Activated CD4-positive, alpha-beta T cell treated with anti-CD3 and anti-CD28 coated beads for 48 hours (primary cell): Measurements from ENCODE around the gene RERE.

Experiments
- DNase-seq: peaks from one replicate; pipeline ENCODE4 v3.0.0-alpha.2; 2020

RERE gene

DNA sequence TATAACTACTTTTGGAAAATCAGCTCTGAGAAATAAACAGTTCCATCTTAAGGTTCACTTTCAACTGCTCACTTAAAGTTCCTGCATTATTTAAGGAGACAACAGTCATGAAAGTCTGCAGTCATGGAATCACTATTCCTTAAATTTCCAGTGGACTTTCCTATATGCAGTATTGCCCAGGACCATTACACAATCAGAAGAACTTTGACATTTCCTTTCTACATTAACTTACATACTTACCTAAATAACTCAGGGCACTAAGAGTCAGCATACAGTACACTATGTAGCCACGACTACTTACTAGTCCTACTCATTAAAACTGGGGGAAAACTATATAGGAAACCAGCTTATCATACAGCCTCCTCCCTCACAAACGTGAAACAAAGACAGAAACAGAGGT lies 279.4 kb downstream of the RERE start:
- no peak for DNase-seq

DNA sequence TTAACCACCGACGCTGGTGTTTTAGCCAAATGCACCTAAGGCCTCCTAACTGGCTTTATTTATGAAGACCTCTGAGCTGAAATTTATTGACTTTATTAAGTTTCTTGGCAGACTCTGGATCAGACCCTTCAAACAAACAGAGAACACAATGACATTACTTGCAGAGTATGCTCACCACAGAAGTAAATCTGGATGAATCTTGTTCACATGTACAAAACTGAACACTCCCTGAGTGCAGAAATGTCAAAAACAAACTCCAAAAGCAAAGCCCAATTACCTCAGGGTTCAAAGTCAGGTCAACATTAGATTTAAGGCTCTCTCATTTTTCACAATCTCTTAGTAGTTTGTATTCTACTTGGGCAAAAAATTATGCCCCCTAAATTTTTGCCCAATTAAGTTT lies 280.9 kb downstream of the RERE start:
- no peak for DNase-seq

DNA sequence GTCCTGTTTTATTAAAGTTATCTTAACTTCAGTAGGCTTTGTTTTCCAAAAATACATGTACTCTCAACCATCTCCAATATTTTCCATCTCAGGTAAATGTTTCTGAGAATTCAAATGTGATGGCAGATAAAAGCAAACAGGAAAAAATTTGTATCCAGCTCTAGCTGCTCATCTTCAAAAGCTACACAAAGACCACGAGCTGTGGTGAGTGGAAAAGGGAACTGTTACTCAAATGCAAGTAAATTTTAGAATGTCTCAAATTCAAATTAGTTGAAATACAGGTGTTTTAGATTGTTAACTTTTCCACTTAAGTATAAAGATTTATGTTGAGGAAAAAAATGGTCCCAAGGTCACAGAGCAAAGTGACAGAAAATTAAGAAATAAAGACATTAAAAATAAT lies 283.5 kb downstream of the RERE start:
- DNase-seq = no peak

DNA sequence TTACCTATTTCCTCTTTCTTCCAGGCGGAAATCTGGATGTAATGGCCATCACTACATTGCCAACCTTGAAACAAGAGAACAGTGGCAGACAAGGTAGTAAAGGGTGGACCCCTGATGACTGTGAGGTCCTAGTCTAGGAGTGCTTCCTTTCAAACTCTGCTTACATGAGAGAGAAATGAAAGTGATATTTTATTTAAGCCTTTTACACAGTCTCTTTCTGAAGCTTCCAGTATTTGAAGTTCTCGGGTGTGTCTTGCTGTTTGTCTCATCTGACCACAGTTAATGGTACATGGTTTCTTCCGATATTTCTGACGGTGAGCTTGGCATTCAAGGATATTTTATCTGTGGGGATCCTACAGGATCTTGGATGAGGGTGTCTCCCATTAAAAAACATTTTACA lies 284.3 kb downstream of the RERE start:
- DNase-seq = no peak

DNA sequence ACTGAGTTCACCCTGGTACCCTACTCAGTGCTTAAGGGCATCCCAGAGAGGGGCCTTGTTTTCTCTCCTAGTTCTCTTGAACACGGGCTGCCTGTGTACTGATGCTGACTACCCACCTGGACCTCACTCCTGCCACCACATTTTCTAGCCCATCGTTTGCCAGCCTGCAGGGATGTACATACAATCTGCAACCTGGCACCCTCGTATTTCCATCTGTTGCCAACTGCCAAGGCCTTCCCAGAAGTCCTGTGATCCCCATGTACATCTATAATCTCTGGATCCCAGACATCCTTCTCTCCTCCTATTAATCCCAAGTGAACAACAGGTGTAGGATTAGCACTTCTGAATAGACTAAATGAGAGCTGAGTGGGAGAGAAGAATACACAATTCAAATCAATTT lies 287.5 kb downstream of the RERE start:
- DNase-seq = no peak

DNA sequence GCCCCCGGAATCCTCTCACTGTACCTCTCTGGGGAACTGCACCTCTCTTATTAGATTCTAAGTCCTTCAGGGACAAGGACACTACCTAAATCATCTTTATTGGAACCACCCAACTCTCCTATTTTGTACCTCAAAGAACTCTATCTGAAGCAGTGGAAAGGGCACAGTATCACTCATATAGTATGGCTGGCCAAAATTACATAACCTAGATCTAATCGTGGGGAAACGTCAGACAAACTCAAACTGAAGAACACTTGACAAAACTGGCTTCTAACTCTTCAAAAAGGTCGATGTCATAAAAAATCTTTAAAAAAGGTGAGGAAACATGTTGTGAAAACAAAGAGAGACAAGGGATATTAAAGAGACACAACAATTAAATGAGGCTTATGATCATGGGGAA lies 289.5 kb downstream of the RERE start:
- DNase-seq = no peak

DNA sequence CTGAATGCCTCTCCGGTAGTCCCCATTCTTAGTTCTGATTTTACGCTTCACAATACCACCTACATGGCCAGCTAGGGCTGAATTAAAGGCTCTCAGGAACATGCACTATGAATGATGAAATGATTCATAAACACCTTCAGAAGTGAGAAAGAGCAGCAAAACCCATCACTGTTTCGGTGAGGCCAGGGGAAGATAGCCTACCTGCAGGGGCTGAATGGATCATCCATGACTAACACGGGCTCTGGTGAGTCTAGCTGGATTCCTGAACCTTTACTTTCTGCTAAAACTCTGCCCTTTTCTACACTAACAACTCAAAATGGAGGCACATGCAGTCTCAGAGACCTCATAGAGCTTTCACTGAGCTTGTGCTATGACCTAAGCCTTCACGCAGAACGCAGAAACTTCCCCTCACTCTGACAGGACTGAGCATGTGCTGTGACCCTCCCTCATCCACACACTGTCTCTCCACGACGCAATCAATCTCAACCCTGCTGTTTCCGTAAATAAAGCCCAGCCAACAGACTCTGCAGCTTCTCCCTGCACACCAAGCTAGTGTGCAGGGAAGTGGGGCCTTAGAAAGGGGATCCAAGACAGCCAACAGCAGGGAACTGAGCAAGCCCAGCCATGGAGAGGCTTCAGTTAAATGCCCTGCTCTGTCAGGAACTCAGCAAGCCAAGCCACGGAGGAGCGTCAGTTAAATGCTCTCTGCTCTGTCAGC lies 291.7 kb downstream of the RERE start:
- peak; percentile 83 for DNase-seq

DNA sequence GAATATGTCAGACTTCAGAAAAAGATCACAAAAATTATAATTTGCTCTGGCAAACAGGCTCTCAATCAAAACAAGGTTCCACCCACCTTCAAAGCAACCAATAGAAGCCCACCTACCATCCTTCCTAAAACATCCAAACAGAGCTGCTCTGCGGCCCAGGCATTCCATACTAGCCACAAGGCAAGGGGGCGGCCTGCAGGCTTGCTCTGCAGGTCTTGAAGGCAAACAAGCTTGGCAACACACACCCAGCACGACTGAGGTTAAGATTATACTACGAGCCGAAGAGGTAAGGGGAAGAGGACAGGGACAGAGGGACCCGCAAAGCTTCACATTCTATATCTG lies 292.3 kb downstream of the RERE start:
- DNase-seq = no peak

DNA sequence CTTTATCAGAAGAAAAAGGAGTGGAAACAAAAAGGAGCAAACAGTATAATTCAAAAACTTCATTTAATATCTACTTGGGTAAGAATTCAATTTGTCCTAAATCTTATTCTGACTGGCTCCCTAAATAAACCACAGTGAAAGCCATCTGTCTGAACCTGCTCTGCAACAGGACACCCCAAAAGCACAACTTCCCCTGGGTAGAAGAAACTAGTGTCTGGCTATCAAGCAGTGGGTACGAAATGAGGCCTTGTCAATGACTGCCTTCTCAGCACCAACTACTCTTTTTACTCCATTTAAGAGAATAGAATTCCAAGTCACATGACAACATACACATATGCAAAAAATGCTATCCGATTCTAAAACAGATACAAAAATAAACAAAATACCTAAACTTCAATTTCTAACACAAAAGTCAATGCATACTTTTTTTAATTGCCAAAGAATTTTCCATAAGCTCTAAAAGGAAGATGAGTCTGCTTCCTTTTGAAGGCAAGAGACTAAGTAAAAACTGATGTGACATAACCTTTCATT lies 292.7 kb downstream of the RERE start:
- no peak for DNase-seq

DNA sequence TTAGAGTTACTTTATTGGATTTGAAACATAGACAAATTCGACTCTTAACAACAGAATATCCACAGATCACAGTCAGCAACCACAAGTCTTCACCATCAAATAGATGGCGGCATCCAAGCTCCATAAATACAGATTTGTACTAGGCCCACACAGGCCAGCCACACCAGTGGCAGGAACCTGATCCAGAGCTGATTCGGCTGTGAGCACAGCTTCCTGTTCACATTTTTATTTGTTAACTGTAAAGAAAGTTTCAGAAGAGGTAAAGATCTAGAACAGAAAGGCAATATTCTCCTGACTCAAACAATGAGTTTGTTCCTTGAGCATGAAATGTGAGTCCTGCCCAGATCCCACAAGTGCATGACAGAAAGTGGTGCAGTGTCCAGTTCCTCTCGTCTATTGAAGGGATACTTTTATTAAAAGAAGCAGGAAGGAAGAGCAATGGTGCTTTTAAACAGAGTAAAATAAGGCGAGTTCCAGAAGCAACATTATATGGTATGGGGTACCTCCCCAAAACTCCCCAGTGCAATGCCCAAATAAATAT lies 293.7 kb downstream of the RERE start:
- DNase-seq = peak; percentile 42

DNA sequence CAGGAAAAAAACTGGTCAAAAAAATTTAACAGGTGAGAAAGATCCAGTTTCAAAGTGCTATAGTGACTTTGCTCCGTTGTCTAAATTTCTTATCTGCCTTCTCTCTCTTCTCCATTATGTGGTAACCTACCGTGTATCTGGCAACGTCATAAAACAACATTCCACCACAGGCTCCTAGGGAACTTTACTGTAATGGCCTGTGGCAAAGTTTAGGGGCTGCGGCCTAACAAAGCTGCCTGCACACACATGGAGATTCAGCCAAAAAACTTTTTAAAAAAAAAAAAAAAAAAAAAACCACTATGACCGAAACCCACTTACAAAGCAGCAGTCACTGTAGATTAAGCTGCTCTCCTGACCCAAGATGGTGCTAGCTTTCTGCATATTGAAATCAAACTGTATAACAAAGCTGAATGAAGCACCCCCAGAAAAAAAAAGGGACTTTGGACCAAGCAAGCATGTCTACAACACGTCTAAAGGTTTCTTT lies 296.9 kb downstream of the RERE start:
- no peak for DNase-seq

DNA sequence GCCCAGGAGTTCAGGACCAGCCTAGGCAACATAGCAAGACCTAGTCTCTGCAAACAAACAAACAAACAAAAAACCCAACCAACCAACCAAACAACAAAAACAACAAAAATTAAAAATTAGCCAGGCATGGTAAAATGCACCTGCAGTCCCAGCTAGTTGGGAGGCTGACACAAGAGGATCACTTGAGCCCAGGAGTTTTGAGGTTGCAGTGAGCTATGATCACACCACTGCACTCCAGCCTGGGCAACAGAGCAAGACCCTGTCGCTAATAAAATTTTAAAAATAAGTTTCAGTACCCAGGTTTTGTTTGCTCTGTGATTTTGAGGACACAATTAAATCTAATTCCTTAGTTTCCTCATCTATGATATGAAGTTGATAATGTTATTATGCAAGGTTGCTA lies 298.3 kb downstream of the RERE start:
- no peak for DNase-seq

DNA sequence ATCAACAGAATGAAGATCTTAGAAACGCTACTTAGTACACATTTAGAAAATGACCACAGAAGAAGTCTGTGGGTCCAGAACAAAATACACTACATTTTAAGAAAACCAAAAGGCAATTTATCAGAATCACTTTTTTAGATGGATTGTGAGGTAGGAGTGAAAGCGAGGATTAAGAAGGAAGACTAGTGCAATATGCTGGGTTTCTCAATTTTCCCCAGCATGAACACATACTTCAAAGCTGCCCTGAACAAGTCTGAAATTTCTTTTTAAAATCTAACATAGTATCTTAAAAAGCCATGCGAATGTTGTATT lies 299.0 kb downstream of the RERE start:
- no peak for DNase-seq

DNA sequence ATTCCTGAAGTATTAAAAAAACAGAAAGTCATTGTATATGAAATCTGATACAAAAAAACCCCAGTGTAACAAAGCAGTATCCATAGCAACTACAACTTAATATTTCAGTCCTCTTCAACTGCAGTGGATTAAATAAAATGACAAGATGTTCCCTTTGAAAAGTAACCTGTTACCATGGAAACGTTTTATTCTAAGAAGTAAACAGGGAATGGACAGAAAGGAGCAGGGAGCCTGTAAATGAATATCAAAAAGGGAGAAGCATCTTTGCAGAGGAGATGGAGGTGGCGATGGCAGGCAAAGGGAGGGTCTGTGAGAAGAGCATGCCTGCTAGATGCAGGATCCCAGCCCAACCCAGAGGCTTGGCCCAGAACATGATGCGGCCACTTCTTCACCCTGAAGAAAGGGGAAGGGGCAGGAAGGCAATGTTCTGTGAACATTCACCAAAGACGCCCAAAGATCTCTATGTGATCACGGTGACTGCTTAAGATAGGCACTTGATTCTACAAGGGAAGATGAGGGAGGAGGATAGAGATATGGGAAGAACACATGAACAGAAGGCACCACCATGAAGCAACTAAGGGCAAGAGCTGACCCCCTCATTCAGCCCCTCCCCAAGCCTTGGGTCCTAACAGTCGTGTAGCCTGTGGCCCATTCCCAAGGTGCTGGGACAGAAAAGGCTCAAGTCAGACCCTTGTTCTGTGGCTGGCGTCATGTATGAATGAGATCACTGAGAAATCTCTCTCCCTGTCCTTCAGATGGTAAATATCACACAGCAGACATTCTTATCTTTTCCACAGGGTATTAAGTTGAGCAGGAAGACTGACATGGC lies 299.6 kb downstream of the RERE start:
- no peak for DNase-seq

DNA sequence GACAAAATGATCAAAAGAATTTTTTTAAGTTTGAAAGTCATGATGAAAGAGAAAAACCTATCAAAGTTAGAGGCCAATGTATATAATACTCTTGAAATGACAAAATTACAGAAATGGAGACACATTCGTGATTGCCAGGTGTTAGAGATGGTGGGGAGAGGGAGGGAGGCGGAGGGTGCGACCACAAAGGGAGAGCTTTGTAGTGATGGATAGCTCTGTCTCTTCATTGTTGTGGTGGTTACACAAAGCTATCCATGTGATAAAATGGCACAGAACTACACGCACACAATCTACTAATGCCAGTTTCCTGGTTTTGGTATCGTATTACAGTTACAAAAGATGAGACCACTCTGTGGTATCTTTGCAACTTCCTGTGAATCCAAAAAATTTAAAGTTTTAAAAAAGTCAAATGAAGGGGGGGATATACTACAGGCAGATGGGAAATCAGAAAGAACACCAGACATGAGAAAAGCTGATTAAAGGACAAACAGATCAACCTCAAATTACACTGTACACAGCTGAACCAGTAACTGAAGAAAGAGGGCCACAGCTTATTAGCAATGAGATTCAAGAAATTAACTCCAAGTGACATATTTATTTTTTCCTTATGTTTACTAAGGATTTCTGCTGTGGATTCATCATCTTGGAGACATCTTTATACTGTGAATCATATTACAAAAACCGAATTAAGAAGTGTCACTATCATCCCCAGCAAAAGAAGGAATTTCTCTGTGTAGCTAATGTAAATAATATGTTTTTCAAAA lies 300.5 kb downstream of the RERE start:
- peak; percentile 49 for DNase-seq

DNA sequence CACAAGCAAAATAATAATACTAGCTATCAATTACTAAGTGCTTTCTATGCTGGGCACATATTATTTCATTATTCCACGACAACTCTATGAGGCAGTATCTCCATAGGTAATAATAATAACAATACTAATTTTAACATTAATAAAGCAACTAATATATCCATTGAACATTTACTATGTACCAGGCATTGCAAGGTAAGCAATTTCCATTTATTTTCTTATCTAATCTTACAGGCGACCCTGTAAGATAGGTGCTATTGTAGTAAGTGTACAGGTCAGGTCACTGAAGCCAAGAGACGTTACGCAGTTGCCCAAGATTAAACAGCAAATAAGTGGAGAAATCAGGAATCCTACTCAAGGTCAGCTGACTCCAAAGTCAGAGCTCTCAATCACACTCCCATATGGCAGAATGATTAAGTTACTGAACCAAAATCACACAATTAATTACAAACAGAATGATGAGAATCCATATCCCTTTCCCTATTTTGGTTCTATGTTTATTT lies 301.1 kb downstream of the RERE start:
- DNase-seq = no peak

DNA sequence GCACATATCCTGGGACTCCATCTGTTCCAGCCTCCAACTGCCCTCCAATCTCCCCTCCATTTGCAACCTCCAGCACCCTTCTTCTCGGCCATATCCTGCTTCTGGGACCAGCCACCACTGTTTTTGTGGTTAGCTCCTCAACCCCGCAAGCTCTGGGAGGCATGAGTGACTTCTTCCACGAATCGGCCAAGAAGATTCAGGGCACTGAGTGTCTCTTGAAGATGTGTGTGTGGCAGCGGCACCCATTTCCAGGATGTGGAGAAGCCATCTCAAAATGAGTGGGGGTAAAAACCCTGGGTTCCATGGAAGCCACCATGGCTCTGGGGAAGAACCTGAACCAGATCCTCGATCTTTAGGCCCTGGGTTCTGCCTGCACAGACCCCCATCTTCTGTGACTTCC lies 304.9 kb downstream of the RERE start:
- peak; percentile 39 for DNase-seq

DNA sequence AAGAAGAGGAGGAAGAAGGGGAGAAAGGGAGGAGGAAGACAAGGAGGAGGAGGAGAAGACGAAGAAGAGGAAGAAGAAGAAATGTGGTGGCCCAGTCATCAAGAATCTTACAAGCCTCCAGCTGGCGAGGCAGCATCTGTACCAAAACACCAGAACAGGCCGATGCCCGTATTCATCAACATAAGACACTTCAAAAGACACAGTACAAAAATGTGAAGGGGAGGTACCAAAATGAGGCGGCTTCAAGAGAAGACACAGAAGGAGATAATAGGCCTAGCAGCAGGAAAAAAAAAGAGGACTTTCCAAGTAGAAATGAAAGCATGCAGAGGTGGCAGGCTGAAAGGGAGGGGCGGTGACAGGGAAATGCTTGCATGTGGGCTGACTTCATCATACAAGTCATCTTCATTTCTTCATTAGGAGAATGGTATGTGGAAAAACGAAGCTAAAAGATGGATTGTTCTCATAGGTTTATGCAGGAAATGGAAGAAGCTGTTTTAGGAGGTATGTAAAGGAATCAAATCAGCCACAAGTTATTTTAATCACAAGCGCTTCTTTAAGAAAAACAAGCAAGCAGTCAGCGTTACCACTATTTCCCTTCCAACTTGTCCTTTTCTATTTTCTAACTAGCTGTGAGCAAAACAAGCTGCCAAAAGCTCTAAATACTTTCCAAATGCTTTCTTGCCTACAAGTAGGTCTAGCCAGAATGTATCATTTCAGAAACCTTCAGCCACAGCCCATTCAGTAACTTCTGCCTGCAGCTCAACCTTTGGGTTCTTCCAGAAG lies 307.2 kb downstream of the RERE start:
- DNase-seq = peak; percentile 62

DNA sequence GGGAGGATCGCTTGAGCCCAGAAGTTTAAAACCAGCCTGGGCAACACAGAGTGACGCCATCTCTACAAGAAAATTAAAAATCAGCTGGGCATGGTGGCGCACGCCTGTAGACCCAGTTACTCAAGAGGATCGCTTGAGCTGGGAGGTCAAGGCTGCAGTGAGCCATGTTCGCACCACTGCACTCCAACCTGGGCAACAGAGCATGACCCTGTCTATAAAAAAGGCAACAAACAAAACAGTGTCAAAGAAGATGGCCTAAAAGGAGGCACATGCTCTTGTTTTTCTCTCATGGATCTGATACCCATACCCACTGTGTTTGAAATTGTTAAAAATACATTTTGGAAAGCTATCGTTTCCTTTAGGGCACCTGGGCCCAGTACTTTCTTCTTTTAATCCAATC lies 307.9 kb downstream of the RERE start:
- no peak for DNase-seq

DNA sequence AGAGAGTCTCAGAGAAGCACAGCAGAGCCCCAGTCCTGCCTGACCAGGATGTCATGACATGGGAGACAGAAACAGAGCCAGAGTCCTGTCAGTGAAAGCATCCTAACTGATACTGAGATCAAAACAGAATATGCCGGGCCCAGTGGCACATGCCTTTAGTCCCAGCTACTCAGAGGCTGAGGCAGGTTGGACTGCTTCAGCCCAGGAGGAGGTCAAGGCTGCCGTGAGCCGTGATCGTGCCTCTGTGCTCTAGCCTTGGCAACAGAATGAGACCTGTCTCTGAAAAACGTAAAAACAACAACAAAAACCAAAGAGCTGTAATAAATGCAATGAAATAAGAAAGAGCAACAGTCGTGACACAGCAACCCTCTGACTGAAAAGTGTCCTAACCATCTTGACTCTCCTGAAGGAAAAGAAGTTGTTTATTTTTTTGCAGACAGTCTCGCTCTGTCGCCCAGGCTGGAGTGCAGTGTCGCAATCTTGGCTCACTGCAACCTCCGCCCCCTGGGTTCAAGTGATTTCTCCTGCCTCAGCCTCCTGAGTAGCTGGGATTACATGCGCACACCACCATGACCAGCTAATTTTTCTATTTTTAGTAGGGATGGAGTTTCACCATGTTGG lies 310.3 kb downstream of the RERE start:
- no peak for DNase-seq

DNA sequence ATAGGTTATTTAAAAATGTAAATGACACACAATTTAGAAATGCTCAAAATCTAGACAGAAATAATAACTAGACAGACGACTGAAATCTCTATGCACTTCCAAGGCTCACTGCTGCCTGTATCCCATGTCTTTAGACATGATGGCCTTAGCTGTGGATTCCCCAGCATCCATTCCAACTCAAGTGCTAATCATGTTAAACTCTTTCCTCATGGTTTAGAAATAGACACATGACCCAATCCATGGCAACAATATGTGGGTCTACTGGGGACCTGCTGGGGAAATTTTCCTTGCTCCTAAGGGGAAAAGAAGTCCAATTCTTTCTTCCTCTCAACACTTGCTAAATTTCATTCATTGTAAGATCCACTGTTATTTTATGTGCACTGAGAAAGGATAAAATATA lies 311.0 kb downstream of the RERE start:
- DNase-seq = no peak

DNA sequence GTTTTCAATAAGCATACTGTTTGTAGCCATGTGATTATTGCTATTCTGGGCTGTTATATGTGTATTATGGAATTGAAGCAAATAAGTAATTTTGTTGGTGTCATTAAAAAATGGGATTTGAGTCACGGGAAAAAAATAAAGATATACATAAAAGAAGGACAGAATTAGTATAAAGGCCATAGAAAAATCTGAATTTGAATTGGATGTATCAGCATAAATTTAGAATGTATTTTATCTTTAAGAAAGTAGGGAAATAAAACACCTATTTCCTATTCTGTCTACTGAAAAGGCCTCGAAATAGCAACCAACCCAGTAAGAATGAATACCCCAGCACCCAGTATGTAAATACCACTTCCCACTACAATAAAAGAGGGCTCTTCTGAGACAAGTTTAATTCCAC lies 313.6 kb downstream of the RERE start:
- DNase-seq = no peak
